Right atrium auricular region (tissue), 2 donors: Measurements from ENCODE around the gene PPT2. TPM values are rescaled to one million over a fixed set of nuclear protein-coding genes. Genes with fewer than 3 reads are reported as not detected.

ENCODE experiments used
- DNase-seq: peaks from one replicate; pipeline ENCODE4 v3.0.0-alpha.2; 2019; ENCODE audit warnings: low spot score
- H3K27ac ChIP-seq, 2 donors: fragments of 200-600 bp; sonication (generic); 1 replicate in 1 of 2; 2 replicates in 1 of 2; pipeline ENCODE4 v1.5.1; 2016 to 2019
- H3K27me3 ChIP-seq, 2 donors: fragments of 200-600 bp; sonication (generic); one replicate each; pipeline versions ENCODE4 v1.5.1 to v1.6.0; 2017 to 2019
- H3K36me3 ChIP-seq: fragments of 200-600 bp; sonication (generic); one replicate; pipeline ENCODE4 v1.5.1; 2016
- H3K4me1 ChIP-seq, 2 donors: fragments of 200-600 bp; sonication (generic); one replicate each; pipeline versions ENCODE4 v1.5.1 to v1.6.0; 2017 to 2019
- H3K4me3 ChIP-seq, 2 donors: fragments of 200-600 bp; sonication (generic); 1 replicate in 1 of 2; 2 replicates in 1 of 2; pipeline ENCODE4 v1.5.1; 2017 to 2019; ENCODE audit warnings: mild to moderate bottlenecking in 1 of 2, moderate library complexity in 1 of 2
- H3K9me3 ChIP-seq, 2 donors: fragments of 200-600 bp; sonication (generic); one replicate each; pipeline ENCODE4 v1.5.1; 2019
- CTCF ChIP-seq, 2 donors: fragments of 200-600 bp; sonication (generic); IDR thresholded peaks; one replicate each; pipeline ENCODE4 v1.5.1; 2019; ENCODE audit warnings: antibody characterized with exemption in 2 of 2
- total RNA-seq, 2 donors: library from RNA; depleted of rRNA; stranded (reverse); fragments of >200 nt; gene quantifications; one replicate each; pipeline ENCODE4 v1.1.0, GENCODE V29; 2016

PPT2 gene
- total RNA-seq, 2 donors from 2014 or later = 19.5 to 27.0 TPM

GRCh38 chr6:32167761-32168262 lies 13.9 kb downstream of the PPT2 start:
- Histone ChIP-seq H3K36me3 (peaks cover 63% of the 10 kb centered on the region), H3K4me3 (no peak overlapping the region), H3K27me3 (no peaks in the 10 kb centered on the region), H3K9me3 (no peaks in the 10 kb centered on the region), H3K27ac (no peak overlapping the region), H3K4me1 (no peaks in the 10 kb centered on the region)
- DNase-seq = no peak
- TF ChIP-seq CTCF (IDR thresholded peaks at IDR 0.05) = no peak

GRCh38 chr6:32168350-32168749 lies 14.4 kb downstream of the PPT2 start:
- Histone ChIP-seq H3K9me3 (no peaks in the 10 kb centered on the region), H3K4me3 (no peak overlapping the region), H3K27ac (no peak overlapping the region), H3K4me1 (no peaks in the 10 kb centered on the region), H3K27me3 (no peaks in the 10 kb centered on the region), H3K36me3 (peaks cover 58% of the 10 kb centered on the region)
- no peak for TF ChIP-seq CTCF (IDR thresholded peaks at IDR 0.05)
- no peak for DNase-seq

GRCh38 chr6:32168807-32169591 lies 15.1 kb downstream of the PPT2 start:
- H3K9me3 ChIP-seq = no peaks in the 10 kb centered on the region
- H3K4me1 ChIP-seq = no peaks in the 10 kb centered on the region
- no peaks in the 10 kb centered on the region for H3K27me3 ChIP-seq
- H3K27ac ChIP-seq = no peak overlapping the region
- no peak for DNase-seq
- no peak for TF ChIP-seq CTCF (IDR thresholded peaks at IDR 0.05)
- peaks cover 53% of the 10 kb centered on the region for H3K36me3 ChIP-seq
- no peak overlapping the region for H3K4me3 ChIP-seq

- Histone ChIP-seq H3K27me3 (no peaks in the 10 kb centered on the region), H3K9me3 (no peaks in the 10 kb centered on the region), H3K4me1 (peaks cover 0 to 11% of the 10 kb centered on the region in 2 donors), H3K4me3 (no peak overlapping the region), H3K27ac (no peak overlapping the region), H3K36me3 (peaks cover 49% of the 10 kb centered on the region)
- no peak for DNase-seq
- TF ChIP-seq CTCF (IDR thresholded peaks at IDR 0.05) = no peak
These were observed 16.4 kb downstream of the PPT2 start for GRCh38 chr6:32170294-32170693.

- Histone ChIP-seq H3K27me3 (no peaks in the 10 kb centered on the region), H3K36me3 (peaks cover 39% of the 10 kb centered on the region), H3K9me3 (no peaks in the 10 kb centered on the region), H3K4me1 (peaks cover 0 to 15% of the 10 kb centered on the region in 2 donors), H3K27ac (no peak overlapping the region), H3K4me3 (no peak overlapping the region)
- TF ChIP-seq CTCF (IDR thresholded peaks at IDR 0.05) = no peak
- no peak for DNase-seq
These were observed 17.3 kb downstream of the PPT2 start for GRCh38 chr6:32171234-32171633.
